H4 (cell line): Measurements from ENCODE around the gene USP35. TPM values are rescaled to one million over a fixed set of nuclear protein-coding genes. Genes with fewer than 3 reads are reported as not detected.

Source experiments
- DNase-seq: peaks from one replicate; pipeline ENCODE4 v3.0.0-alpha.2; 2015; ENCODE audit warnings: low spot score
- total RNA-seq: library from RNA; depleted of rRNA; stranded (reverse); fragments of >200 nt; shearing (Covaris generic); gene quantifications from 2 replicates; pipeline ENCODE4 v1.2.3, GENCODE V29; 2014

Gene USP35
- total RNA-seq, 1 experiment from 2014 or later = 1.5 TPM

GRCh38 chr11:78199015-78199652 lies 10.4 kb downstream of the USP35 start:
- no peak for DNase-seq

DNA sequence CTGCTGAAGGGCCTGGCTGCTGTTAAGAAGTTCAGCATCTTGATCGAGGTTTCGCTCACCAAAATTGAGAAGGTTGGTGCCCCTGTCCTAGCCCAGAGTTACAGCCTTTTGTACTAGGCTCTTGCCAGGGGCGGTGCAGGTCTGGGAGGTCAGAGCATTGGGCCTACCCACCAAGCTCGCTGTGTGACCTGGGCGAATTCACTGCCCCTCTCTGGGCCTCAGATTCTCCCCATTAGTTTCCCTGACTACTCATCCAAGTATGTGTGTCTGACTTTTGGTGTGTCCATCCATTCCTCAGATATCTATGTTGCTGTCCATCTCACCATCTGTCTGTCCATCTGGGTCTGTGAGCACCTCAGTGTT lies 10.9 kb downstream of the USP35 start:
- no peak for DNase-seq

- no peak for DNase-seq
These were observed 11.3 kb downstream of the USP35 start for GRCh38 chr11:78200061-78200460.

DNA sequence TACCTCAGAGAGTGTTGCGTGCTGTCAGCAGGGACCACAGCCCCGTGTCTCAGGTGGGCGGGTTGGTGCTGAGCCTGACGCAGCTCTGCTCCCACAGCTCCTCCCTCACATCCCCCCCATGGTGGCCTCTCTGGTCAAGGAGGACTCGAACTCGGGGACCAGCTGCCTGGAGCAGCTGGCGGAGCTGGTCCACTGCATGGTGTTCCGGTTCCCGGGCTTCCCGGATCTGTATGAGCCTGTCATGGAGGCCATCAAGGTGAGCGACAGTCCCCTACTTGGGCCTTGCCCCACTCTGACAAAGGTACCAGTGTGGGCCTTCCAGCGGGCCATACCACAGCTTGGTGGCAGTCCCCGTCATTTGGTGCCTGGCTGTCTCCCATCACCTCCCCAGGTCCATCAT lies 11.8 kb downstream of the USP35 start:
- no peak for DNase-seq

DNA sequence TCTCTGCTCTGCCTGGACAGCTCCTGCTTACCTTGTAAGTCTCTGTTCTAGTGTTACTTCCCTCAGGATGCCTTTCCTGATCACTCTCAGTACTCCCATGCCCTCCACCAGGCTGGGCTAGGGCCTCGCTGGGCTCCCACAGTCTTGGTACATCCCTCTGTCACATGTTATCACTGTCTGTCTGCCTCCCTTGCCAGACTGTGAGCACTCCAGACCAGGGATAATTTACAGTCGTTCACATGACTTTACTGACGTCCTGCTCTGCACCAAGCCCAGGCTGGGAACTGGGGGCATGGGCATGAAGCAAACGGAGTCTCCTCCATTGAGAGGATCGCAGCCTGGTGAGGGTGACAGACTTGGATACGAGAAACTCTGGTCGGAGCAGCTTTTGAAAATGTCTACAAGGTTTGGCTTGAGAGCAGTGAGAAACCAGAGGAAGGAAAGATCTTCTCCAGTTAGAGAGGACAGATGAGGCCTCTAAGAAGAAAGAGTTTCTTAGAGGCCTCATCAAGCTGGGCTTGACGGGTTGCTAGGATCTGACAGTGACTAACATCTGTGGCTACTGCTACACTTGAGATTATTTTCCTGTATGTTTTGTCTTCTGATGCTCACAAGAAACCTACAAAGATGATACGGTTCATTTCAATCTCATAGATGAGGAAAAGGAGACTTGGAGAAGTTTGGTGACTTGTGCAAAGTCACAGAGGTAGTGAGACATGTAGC lies 12.5 kb downstream of the USP35 start:
- no peak for DNase-seq

DNA sequence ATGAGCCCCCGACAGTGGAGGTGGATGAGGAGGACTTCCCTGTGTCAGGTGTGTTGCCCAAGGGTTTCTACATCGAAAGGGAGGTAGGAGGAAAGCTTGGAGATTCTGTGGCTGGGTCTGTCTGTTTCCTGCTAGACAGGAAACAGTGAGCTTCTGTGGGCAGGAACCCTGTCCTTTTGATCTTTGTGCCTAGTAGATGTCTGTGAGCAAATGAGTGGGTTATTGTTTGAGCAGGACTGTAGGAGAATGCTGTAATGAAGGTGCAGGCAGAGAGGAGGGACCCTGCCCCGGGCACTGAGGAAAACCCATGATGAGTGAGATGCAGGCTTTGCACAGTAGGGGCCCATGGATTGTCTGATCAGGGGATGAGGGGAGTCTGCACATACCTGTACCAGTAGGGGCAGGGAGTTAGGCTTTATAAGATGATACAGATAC lies 14.0 kb downstream of the USP35 start:
- no peak for DNase-seq

DNA sequence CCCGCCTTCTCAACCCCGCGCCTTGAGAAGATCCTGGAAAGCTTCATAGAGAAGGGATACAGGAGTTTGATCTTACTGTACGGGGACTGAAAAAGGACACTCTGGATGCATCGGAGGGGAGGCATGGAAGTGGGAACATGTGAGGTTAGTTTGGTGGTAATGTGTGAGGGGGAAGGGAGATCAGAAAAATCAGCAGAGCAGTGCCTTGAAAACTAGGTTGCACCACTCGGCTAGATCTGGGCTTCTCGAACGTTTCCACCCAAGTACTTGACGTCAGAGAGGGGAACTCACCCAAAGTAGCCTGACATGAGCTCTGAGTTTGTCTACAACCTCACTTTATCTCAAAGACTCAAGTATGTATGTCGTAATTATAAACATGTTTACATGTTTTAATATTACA lies 14.5 kb downstream of the USP35 start:
- no peak for DNase-seq

- no peak for DNase-seq
These were observed 16.5 kb downstream of the USP35 start for GRCh38 chr11:78205256-78205655.

DNA sequence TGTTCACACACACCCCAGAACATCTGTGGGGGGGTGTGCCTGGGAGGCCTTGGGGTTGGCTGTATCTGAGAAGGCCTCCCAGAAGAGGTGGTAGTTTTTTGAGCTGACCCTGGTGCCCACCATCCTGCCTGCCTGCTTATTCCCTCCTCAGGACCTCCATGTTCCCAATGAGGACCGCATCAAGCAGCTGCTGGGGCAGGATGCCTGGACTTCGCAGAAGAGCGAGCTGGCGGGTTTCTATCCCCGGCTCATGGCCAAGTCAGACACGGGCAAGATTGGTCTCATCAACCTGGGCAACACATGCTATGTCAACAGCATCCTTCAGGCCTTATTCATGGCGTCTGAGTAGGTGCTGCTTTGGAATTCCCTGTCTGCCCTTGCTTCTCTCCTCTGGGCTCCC lies 17.0 kb downstream of the USP35 start:
- DNase-seq = no peak

DNA sequence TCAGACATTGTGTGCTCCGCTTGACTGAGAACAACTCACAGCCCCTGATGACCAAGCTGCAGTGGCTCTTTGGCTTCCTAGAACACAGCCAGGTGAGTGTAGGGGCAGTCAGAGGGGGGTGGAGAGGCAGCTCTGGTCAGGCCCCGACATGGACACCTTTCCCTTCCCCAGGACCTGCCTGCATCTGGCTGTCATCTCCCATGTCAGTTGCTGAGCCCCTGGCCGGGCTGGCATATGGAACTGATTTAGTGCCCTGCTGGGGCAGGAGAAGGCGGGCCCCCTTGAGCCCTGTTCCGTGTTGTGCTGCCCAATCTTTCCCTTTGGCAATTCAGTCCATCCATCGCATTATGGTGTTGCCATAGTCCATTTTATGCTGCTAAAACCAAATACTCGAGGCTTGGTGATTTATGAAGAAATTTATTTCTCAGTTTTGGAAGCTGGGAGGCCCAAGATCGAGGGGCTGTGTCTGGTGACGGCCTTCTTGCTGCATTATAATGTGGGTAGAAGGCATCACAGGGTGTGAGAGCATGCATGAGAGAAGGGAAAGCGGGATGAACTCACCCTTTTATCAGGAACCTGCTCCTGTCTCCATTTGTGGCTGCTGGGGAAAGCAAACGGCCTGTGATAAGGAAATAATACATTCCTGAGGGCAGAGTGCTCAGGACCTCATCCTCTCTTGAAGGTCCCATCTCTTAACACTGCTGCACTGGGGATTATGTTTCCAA lies 19.0 kb downstream of the USP35 start:
- no peak for DNase-seq

DNA sequence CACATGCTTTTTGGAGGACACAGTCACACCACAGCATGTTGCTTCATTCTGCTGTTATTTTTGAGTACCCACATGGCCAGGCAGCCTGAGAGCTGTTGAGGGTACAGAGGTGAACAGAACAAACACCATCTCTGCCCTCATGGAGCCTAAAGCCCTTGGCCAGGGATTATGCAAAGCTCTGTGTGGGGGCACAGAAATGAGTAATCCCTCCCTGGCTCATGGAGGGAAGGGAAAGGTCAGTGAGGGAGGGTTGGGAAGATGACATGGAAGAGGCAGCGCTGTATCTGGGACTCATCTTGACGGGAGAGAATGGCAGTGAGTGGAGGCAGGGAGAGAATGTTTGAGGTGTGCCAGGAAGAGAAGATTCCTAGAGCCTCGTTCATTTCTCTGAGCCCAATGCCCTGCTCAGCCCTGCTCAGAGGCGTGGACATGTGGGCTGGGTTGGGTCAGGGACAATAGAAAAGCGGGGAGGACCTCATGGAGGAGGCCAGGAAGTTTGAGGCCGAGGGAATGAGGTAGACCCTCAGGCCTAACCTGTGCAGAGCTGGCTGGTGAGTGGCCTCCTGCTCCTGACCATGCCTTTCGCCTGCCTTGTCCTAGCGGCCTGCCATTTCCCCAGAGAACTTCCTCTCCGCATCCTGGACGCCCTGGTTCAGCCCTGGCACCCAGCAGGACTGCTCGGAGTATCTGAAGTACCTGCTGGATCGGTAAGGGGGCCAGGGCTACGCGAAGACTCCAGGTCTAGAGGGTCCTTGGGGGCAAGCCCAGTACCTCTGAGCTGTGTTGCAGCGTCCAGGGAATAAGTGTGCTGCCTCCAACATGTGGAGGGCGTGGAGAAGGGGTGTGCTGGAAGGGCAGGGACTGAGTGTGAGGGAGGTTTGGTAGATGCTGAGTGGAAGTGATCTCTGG lies 19.8 kb downstream of the USP35 start:
- no peak for DNase-seq

DNA sequence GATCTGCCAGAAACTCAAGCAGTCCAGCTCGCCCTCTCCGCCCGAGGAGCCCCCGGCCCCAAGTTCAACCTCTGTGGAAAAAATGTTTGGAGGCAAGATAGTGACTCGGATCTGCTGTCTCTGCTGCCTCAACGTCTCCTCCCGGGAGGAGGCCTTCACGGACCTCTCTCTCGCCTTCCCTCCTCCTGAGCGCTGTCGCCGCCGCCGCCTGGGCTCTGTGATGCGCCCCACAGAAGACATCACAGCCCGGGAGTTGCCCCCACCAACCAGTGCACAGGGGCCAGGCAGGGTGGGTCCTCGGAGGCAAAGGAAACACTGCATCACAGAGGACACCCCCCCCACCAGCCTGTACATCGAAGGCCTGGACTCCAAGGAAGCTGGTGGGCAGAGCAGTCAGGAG lies 20.8 kb downstream of the USP35 start:
- DNase-seq = no peak

DNA sequence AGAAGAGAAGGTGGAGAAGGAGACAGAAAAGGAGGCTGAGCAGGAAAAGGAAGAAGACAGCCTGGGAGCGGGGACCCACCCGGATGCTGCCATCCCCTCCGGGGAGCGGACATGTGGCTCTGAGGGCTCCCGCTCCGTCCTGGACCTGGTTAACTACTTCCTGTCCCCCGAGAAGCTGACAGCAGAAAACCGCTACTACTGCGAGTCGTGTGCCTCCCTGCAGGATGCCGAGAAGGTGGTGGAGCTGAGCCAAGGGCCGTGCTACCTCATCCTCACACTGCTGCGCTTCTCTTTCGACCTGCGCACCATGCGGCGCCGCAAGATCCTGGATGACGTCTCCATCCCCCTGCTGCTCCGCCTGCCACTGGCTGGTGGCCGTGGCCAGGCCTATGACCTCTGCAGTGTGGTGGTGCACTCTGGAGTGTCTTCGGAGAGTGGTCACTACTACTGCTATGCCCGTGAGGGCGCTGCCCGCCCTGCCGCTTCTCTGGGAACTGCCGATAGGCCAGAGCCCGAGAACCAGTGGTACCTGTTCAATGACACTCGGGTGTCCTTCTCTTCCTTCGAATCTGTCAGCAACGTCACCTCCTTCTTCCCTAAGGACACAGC lies 21.4 kb downstream of the USP35 start:
- DNase-seq = no peak

DNA sequence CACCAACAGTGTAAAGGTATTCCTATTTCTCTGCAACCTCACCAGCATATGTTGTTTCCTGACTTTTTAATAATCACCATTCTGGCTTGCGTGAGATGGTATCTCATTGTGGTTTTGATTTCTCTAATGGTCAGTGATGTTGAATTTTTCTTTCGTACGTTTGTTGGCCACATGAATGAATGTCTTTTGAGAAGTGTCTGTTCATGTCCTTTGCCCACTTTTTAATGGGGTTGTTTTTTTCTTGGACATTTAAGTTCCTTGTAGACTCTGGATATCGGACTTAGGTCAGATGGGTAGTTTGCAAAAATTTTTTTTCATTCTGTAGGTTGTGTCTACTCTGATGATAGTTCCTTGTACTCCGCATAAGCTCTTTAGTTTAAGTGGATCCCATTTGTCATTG lies 22.8 kb downstream of the USP35 start:
- DNase-seq = no peak

GRCh38 chr11:78212586-78213371 lies 24.1 kb downstream of the USP35 start:
- DNase-seq = no peak

DNA sequence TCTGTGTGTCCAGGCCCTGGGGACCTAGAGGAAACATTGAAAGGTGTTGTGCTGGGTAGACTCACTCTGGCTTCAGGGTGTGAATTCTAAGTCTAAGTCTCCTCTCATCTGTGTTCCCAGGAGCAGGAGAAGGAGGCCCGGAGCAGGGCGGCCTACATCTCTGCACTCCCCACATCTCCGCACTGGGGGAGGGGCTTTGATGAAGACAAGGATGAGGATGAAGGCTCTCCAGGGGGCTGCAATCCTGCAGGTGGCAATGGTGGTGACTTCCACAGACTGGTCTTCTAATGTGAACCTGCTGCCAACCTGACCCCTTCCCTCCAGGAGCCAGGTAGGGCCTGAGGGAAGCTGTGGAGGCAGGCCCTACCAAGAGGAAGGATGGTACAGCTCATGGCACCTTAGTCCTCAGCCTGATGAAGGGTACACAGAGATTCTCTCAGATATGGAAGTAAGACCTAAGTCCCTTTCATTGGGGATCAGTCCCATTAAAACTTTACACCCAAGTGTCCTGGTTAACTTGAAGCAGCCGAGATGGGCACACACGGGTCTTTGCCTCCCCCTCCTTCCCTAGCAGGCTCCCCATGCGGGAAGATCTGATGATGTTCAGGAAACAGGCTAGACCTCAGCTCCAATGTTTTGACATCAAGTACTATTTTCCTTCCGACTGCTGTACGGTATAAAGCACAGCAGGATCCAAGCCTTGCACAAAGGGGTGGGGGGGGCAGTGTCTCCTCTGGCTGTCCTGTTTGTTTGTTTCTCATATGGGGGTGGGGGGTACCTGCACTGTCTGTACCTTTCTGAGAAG lies 25.0 kb downstream of the USP35 start:
- no peak for DNase-seq

DNA sequence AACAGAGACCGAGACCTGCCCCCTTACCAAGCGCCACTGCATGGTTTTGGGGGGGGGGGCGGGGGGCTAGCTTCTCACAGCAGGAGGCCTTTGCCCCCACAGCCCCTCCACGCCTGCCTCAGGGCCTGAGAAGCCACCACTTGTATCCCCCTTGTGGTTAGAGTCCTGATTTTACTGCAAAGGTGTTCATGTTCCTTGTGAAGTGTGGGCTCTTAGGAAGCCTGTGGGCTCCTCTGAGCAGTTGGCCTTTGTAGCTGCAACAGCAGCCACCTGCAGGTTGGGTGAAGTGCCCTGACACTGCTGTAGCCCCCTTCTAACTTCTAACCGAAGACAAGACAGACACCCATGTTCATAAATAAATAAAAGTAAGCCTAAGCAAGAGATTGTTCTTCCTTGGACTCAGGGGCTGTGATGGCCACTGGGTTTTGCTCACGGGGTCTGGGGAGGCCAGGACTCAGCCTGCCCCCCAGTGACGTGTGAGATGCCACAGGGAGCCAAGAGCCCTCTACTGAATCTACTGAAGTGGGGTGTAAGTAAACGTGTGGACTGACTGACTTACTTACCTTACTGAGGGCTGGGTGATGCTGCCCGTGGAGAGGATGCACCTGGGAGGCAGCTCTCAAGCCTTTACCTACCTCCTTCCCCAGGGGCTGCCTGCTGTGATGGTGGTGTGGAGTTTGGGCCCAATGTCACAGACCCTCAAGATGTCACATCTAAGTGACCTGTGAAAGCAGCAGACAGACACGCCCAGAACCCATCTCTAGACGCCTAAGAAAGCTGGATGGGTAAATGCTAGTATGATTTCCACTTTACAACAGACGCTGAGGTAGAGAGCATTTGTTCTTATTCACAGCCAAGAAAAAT lies 25.8 kb downstream of the USP35 start:
- DNase-seq = no peak

DNA sequence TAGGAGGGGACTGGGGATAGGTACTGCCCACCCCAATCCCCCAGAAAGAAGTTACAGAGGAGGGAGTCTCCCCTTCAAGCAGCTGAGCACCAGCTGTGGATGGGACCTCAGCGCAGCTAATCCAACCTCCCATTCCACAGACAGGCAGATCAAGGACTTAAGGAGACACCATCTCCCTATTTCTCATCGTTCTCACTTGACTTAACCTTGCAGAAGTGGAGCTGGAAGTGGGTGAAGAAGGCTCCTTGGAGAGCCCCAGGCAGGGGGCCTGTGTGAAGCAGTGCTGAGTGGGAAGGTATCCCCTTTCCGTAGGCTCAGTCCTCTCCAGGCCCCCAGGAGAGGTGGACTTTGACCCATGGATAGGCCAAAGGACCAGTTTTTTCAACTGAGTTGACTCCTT lies 27.3 kb downstream of the USP35 start:
- DNase-seq = no peak
